OCI-LY1 (cell line): ENCODE measurements around the gene ARF5.

Experiments
- H2AFZ ChIP-seq: fragments of 200-600 bp; sonication (generic), shearing (Covaris generic); 2 replicates; pipeline ENCODE4 v1.6.0; 2014; ENCODE audit warnings: antibody characterized with exemption, mild to moderate bottlenecking, low read length
- H3F3A ChIP-seq: fragments of 200-600 bp; sonication (generic), shearing (Covaris generic); 2 replicates; pipeline ENCODE4 v1.6.0; 2014; ENCODE audit warnings: mild to moderate bottlenecking, antibody characterized with exemption, low read length, moderate library complexity; ENCODE audit not compliant: insufficient read depth
- H3K27ac ChIP-seq: fragments of 200-600 bp; sonication (generic); 2 replicates; pipeline ENCODE4 v1.5.1; 2014; ENCODE audit warnings: low read length, mixed run types, mild to moderate bottlenecking, low read depth; ENCODE audit not compliant: poor library complexity, severe bottlenecking
- H3K27me3 ChIP-seq: fragments of 200-600 bp; sonication (generic); 2 replicates; pipeline ENCODE4 v1.6.0; 2014; ENCODE audit warnings: antibody characterized with exemption, mild to moderate bottlenecking, low read length, moderate library complexity; ENCODE audit not compliant: insufficient read depth
- H3K36me3 ChIP-seq: fragments of 200-600 bp; sonication (generic); 2 replicates; pipeline ENCODE4 v1.6.1; 2014; ENCODE audit warnings: mild to moderate bottlenecking, antibody characterized with exemption, low read length, moderate library complexity, mixed read lengths; ENCODE audit not compliant: insufficient read depth
- H3K4me1 ChIP-seq: fragments of 200-600 bp; sonication (generic); 2 replicates; pipeline ENCODE4 v1.5.1; 2014; ENCODE audit warnings: mild to moderate bottlenecking, low read length, moderate library complexity; ENCODE audit not compliant: insufficient read depth, severe bottlenecking
- H3K4me2 ChIP-seq: fragments of 200-600 bp; sonication (generic), shearing (Covaris generic); 2 replicates; pipeline ENCODE4 v1.6.1; 2014; ENCODE audit warnings: low read length
- H3K4me3 ChIP-seq: fragments of 200-600 bp; sonication (generic); 2 replicates; pipeline ENCODE4 v1.5.1; 2014; ENCODE audit warnings: low read length, low read depth, mild to moderate bottlenecking, mixed read lengths; ENCODE audit not compliant: poor library complexity, severe bottlenecking
- H3K79me2 ChIP-seq: fragments of 200-600 bp; shearing (Covaris generic); 2 replicates; pipeline ENCODE4 v1.6.1; 2016; ENCODE audit warnings: mixed run types, low read length, mixed read lengths; ENCODE audit not compliant: insufficient read depth
- H3K9ac ChIP-seq: fragments of 200-600 bp; sonication (generic), shearing (Covaris generic); 2 replicates; pipeline ENCODE4 v1.6.1; 2014; ENCODE audit warnings: mild to moderate bottlenecking, low read length, mixed read lengths
- H3K9me2 ChIP-seq: fragments of 200-600 bp; sonication (generic), shearing (Covaris generic); 2 replicates; pipeline ENCODE4 v1.6.1; 2014; ENCODE audit warnings: low read depth, mild to moderate bottlenecking, low read length, mixed read lengths
- H3K9me3 ChIP-seq: fragments of 200-600 bp; shearing (Covaris generic); 2 replicates; pipeline ENCODE4 v1.6.1; 2014; ENCODE audit warnings: low read length, mixed read lengths
- H4K20me1 ChIP-seq: fragments of 200-600 bp; sonication (generic), shearing (Covaris generic); 2 replicates; pipeline ENCODE4 v1.6.0; 2016; ENCODE audit warnings: mild to moderate bottlenecking, low read length; ENCODE audit not compliant: insufficient read depth
- CTCF ChIP-seq: fragments of 200-600 bp; sonication (generic), shearing (Covaris generic); IDR thresholded peaks from 2 replicates; pipeline ENCODE4 v1.5.1; 2017; ENCODE audit warnings: mild to moderate bottlenecking, antibody characterized with exemption, low read length, moderate library complexity, mixed read lengths
- EZH2 ChIP-seq: fragments of 200-600 bp; sonication (generic), shearing (Covaris generic); IDR thresholded peaks from 2 replicates; pipeline ENCODE4 v1.8.0; 2017; ENCODE audit warnings: borderline replicate concordance, mixed run types, mild to moderate bottlenecking, antibody characterized with exemption, low read length, moderate library complexity, mixed read lengths

Gene ARF5

GRCh38 chr7:127625331-127625730, 37.1 kb downstream of the ARF5 start:
- Histone ChIP-seq H4K20me1 (no peaks in the 10 kb centered on the region), H3K9me3 (0 out of 2 replicates have a peak, but pooled peaks cover 3% of the 10 kb centered on the region)

GRCh38 chr7:127628445-127628844, 40.2 kb downstream of the ARF5 start:
- H4K20me1 ChIP-seq, result no peaks in the 10 kb centered on the region
- no peak overlapping the region for H3K27ac ChIP-seq
- 0 out of 2 replicates have a peak, but pooled peaks cover 4% of the 10 kb centered on the region for H3K9me2 ChIP-seq
- H3K9ac ChIP-seq, result no peak overlapping the region
- peaks cover 5% of the 10 kb centered on the region; the same call in 1 of the 2 replicates for H3K9me3 ChIP-seq
- H3K27me3 ChIP-seq, result no peaks in the 10 kb centered on the region; the same call in 1 of the 2 replicates
- H3K79me2 ChIP-seq, result no peaks in the 10 kb centered on the region
- no peak overlapping the region for H2AFZ ChIP-seq
- no peaks in the 10 kb centered on the region for H3K4me1 ChIP-seq
- H3K36me3 ChIP-seq, result no peaks in the 10 kb centered on the region; the same call in 1 of the 2 replicates
- no peak for TF ChIP-seq EZH2
- TF ChIP-seq CTCF, result peak; percentile 67
- H3K4me3 ChIP-seq, result no peak overlapping the region
- H3K4me2 ChIP-seq, result no peak overlapping the region
- H3F3A ChIP-seq, result no peaks in the 10 kb centered on the region

More at GRCh38 chr7:127625331-127625730, 37.1 kb downstream of the ARF5 start:
- H3K27me3 ChIP-seq, result no peaks in the 10 kb centered on the region
- H2AFZ ChIP-seq, result no peak overlapping the region
- no peak overlapping the region for H3K9ac ChIP-seq
- no peak overlapping the region for H3K4me2 ChIP-seq
- no peaks in the 10 kb centered on the region for H3F3A ChIP-seq
- no peaks in the 10 kb centered on the region for H3K79me2 ChIP-seq
- H3K4me3 ChIP-seq, result no peak overlapping the region
- TF ChIP-seq EZH2 (no peak), CTCF (no peak)
- 0 out of 2 replicates have a peak, but pooled peaks cover 4% of the 10 kb centered on the region for H3K9me2 ChIP-seq
- H3K27ac ChIP-seq, result no peak overlapping the region
- H3K36me3 ChIP-seq, result no peaks in the 10 kb centered on the region
- H3K4me1 ChIP-seq, result no peaks in the 10 kb centered on the region

- H3K9me3 ChIP-seq, result peaks cover 5% of the 10 kb centered on the region; the same call in 1 of the 2 replicates
- H3F3A ChIP-seq, result no peaks in the 10 kb centered on the region
- no peak overlapping the region for H3K9ac ChIP-seq
- H3K36me3 ChIP-seq, result no peaks in the 10 kb centered on the region; the same call in 1 of the 2 replicates
- H3K79me2 ChIP-seq, result no peaks in the 10 kb centered on the region
- H3K9me2 ChIP-seq, result 0 out of 2 replicates have a peak, but pooled peaks cover 4% of the 10 kb centered on the region
- no peak overlapping the region for H3K27ac ChIP-seq
- H3K4me3 ChIP-seq, result no peak overlapping the region
- no peak overlapping the region for H3K4me2 ChIP-seq
- no peak for TF ChIP-seq EZH2
- TF ChIP-seq CTCF, result peak; percentile 97
- H2AFZ ChIP-seq, result no peak overlapping the region
- H4K20me1 ChIP-seq, result no peaks in the 10 kb centered on the region
- H3K27me3 ChIP-seq, result peaks cover under 1% of the 10 kb centered on the region; the same call in 1 of the 2 replicates
- H3K4me1 ChIP-seq, result no peaks in the 10 kb centered on the region
Observed at GRCh38 chr7:127629268-127629854, 41.1 kb downstream of the ARF5 start.
